ENCODE data around the gene LYZL4.

Gene LYZL4

GRCh38 chr3:42369832-42370231, 40.6 kb downstream of the LYZL4 start:
- DNase-seq = no peak

GRCh38 chr3:42369304-42369703, 41.1 kb downstream of the LYZL4 start:
- no peak for DNase-seq

- no peak for DNase-seq
These were observed 41.5 kb downstream of the LYZL4 start for GRCh38 chr3:42368861-42369260.

- no peak for DNase-seq
These were observed 42.5 kb downstream of the LYZL4 start for GRCh38 chr3:42367903-42368302.

GRCh38 chr3:42366550-42366949, 43.9 kb downstream of the LYZL4 start:
- DNase-seq = no peak

GRCh38 chr3:42357335-42357734, 53.1 kb downstream of the LYZL4 start:
- DNase-seq = no peak

- DNase-seq = no peak
These were observed 54.8 kb downstream of the LYZL4 start for GRCh38 chr3:42355612-42356011.

- no peak for DNase-seq
These were observed 56.8 kb downstream of the LYZL4 start for GRCh38 chr3:42353631-42354030.

- DNase-seq = no peak
These were observed 59.2 kb downstream of the LYZL4 start for GRCh38 chr3:42351207-42351606.

- no peak for DNase-seq
These were observed 60.4 kb downstream of the LYZL4 start for GRCh38 chr3:42349765-42350594.

GRCh38 chr3:42347928-42348327, 62.5 kb downstream of the LYZL4 start:
- no peak for DNase-seq

Measured in NCI-H226 (cell line).